ENCODE results near the gene SENP2. TPM values are rescaled to one million over a fixed set of nuclear protein-coding genes. Genes with fewer than 3 reads are reported as not detected.

SENP2 gene
- polyA plus RNA-seq, 2 donors = 5.3 to 8.4 TPM

- Histone ChIP-seq H3K9me3 (ENCODE audit: control insufficient read depth in 2 of 2, insufficient read depth in 1 of 2, low read depth in 1 of 2, low read length in 1 of 2) (no peaks in the 10 kb centered on the region), H3K36me3 (ENCODE audit: control insufficient read depth in 2 of 2, insufficient read depth in 2 of 2, low read length in 1 of 2) (no peaks in the 10 kb centered on the region), H3K27ac (ENCODE audit: low read depth in 2 of 2, low read length in 1 of 2) (no peak overlapping the region), H3K4me1 (ENCODE audit: control insufficient read depth in 2 of 2, insufficient read depth in 2 of 2, low read length in 1 of 2) (peaks cover 5 to 11% of the 10 kb centered on the region in 2 donors), H3K4me3 (ENCODE audit: low read depth in 1 of 2, low read length in 2 of 2) (no peak overlapping the region), H3K27me3 (ENCODE audit: control insufficient read depth in 1 of 2, insufficient read depth in 2 of 2, low read length in 2 of 2) (no peaks in the 10 kb centered on the region)
- WGBS, 2 donors = 92 to 93% methylated on average over 12 of the region's 12 CpGs
Measured at GRCh38 chr3:185653949-185654757, 68.1 kb downstream of the SENP2 start.

GRCh38 chr3:185654758-185655145 lies 68.7 kb downstream of the SENP2 start:
- WGBS, 2 donors = 81 to 85% methylated on average over 2 of the region's 2 CpGs

GRCh38 chr3:185655426-185656320 lies 69.6 kb downstream of the SENP2 start:
- no peaks in the 10 kb centered on the region for H3K27me3 ChIP-seq (ENCODE audit: control insufficient read depth in 1 of 2, insufficient read depth in 2 of 2, low read length in 2 of 2)
- 91 to 93% methylated on average over 12 of the region's 12 CpGs for WGBS, 2 donors
- no peaks in the 10 kb centered on the region for H3K36me3 ChIP-seq (ENCODE audit: control insufficient read depth in 2 of 2, insufficient read depth in 2 of 2, low read length in 1 of 2)
- H3K9me3 ChIP-seq (ENCODE audit: control insufficient read depth in 2 of 2, insufficient read depth in 1 of 2, low read depth in 1 of 2, low read length in 1 of 2) = no peaks in the 10 kb centered on the region
- H3K4me3 ChIP-seq (ENCODE audit: low read depth in 1 of 2, low read length in 2 of 2) = no peak overlapping the region
- H3K27ac ChIP-seq (ENCODE audit: low read depth in 2 of 2, low read length in 1 of 2) = peak overlapping the region; percentile 55 to 75
- H3K4me1 ChIP-seq (ENCODE audit: control insufficient read depth in 2 of 2, insufficient read depth in 2 of 2, low read length in 1 of 2) = peaks cover 5 to 15% of the 10 kb centered on the region in 2 donors

More at GRCh38 chr3:185654758-185655145, 68.7 kb downstream of the SENP2 start:
- H3K4me1 ChIP-seq (ENCODE audit: control insufficient read depth in 2 of 2, insufficient read depth in 2 of 2, low read length in 1 of 2) = peaks cover 5 to 11% of the 10 kb centered on the region in 2 donors
- peak overlapping the region in 1 of 2 donors; percentile 24 for H3K27ac ChIP-seq (ENCODE audit: low read depth in 2 of 2, low read length in 1 of 2)
- no peaks in the 10 kb centered on the region for H3K36me3 ChIP-seq (ENCODE audit: control insufficient read depth in 2 of 2, insufficient read depth in 2 of 2, low read length in 1 of 2)
- no peaks in the 10 kb centered on the region for H3K9me3 ChIP-seq (ENCODE audit: control insufficient read depth in 2 of 2, insufficient read depth in 1 of 2, low read depth in 1 of 2, low read length in 1 of 2)
- no peaks in the 10 kb centered on the region for H3K27me3 ChIP-seq (ENCODE audit: control insufficient read depth in 1 of 2, insufficient read depth in 2 of 2, low read length in 2 of 2)
- H3K4me3 ChIP-seq (ENCODE audit: low read depth in 1 of 2, low read length in 2 of 2) = no peak overlapping the region

- H3K4me3 ChIP-seq (ENCODE audit: low read depth in 1 of 2, low read length in 2 of 2) = no peak overlapping the region
- peak overlapping the region; percentile 59 to 75 for H3K27ac ChIP-seq (ENCODE audit: low read depth in 2 of 2, low read length in 1 of 2)
- H3K4me1 ChIP-seq (ENCODE audit: control insufficient read depth in 2 of 2, insufficient read depth in 2 of 2, low read length in 1 of 2) = peaks cover 5 to 15% of the 10 kb centered on the region in 2 donors
- 52 to 71% methylated on average over 8 of the region's 8 CpGs for WGBS, 2 donors
- no peaks in the 10 kb centered on the region for H3K36me3 ChIP-seq (ENCODE audit: control insufficient read depth in 2 of 2, insufficient read depth in 2 of 2, low read length in 1 of 2)
- no peaks in the 10 kb centered on the region for H3K27me3 ChIP-seq (ENCODE audit: control insufficient read depth in 1 of 2, insufficient read depth in 2 of 2, low read length in 2 of 2)
- no peaks in the 10 kb centered on the region for H3K9me3 ChIP-seq (ENCODE audit: control insufficient read depth in 2 of 2, insufficient read depth in 1 of 2, low read depth in 1 of 2, low read length in 1 of 2)
Measured at GRCh38 chr3:185656321-185656840, 70.3 kb downstream of the SENP2 start.

- H3K4me1 ChIP-seq (ENCODE audit: control insufficient read depth in 2 of 2, insufficient read depth in 2 of 2, low read length in 1 of 2) = peaks cover 5 to 15% of the 10 kb centered on the region in 2 donors
- no peaks in the 10 kb centered on the region for H3K27me3 ChIP-seq (ENCODE audit: control insufficient read depth in 1 of 2, insufficient read depth in 2 of 2, low read length in 2 of 2)
- no peaks in the 10 kb centered on the region for H3K36me3 ChIP-seq (ENCODE audit: control insufficient read depth in 2 of 2, insufficient read depth in 2 of 2, low read length in 1 of 2)
- no peaks in the 10 kb centered on the region for H3K9me3 ChIP-seq (ENCODE audit: control insufficient read depth in 2 of 2, insufficient read depth in 1 of 2, low read depth in 1 of 2, low read length in 1 of 2)
- WGBS, 2 donors = 95% methylated on average over 12 of the region's 12 CpGs
- H3K27ac ChIP-seq (ENCODE audit: low read depth in 2 of 2, low read length in 1 of 2) = peak overlapping the region in 1 of 2 donors; percentile 59
- H3K4me3 ChIP-seq (ENCODE audit: low read depth in 1 of 2, low read length in 2 of 2) = no peak overlapping the region
Measured at GRCh38 chr3:185657211-185657610, 71.1 kb downstream of the SENP2 start.

GRCh38 chr3:185657691-185658503 lies 71.8 kb downstream of the SENP2 start:
- Histone ChIP-seq H3K27ac (ENCODE audit: low read depth in 2 of 2, low read length in 1 of 2) (peak overlapping the region; percentile 27 to 64), H3K9me3 (ENCODE audit: control insufficient read depth in 2 of 2, insufficient read depth in 1 of 2, low read depth in 1 of 2, low read length in 1 of 2) (no peaks in the 10 kb centered on the region), H3K4me3 (ENCODE audit: low read depth in 1 of 2, low read length in 2 of 2) (no peak overlapping the region), H3K27me3 (ENCODE audit: control insufficient read depth in 1 of 2, insufficient read depth in 2 of 2, low read length in 2 of 2) (no peaks in the 10 kb centered on the region), H3K36me3 (ENCODE audit: control insufficient read depth in 2 of 2, insufficient read depth in 2 of 2, low read length in 1 of 2) (no peaks in the 10 kb centered on the region), H3K4me1 (ENCODE audit: control insufficient read depth in 2 of 2, insufficient read depth in 2 of 2, low read length in 1 of 2) (peaks cover 5 to 15% of the 10 kb centered on the region in 2 donors)
- WGBS, 2 donors = 85 to 91% methylated on average over 15 of the region's 15 CpGs

- H3K27ac ChIP-seq (ENCODE audit: low read depth in 2 of 2, low read length in 1 of 2) = peak overlapping the region; percentile 27 to 64
- peaks cover 5 to 15% of the 10 kb centered on the region in 2 donors for H3K4me1 ChIP-seq (ENCODE audit: control insufficient read depth in 2 of 2, insufficient read depth in 2 of 2, low read length in 1 of 2)
Measured at GRCh38 chr3:185658504-185658912, 72.4 kb downstream of the SENP2 start.

GRCh38 chr3:185658943-185659342 lies 72.8 kb downstream of the SENP2 start:
- no peaks in the 10 kb centered on the region for H3K9me3 ChIP-seq (ENCODE audit: control insufficient read depth in 2 of 2, insufficient read depth in 1 of 2, low read depth in 1 of 2, low read length in 1 of 2)
- no peaks in the 10 kb centered on the region for H3K27me3 ChIP-seq (ENCODE audit: control insufficient read depth in 1 of 2, insufficient read depth in 2 of 2, low read length in 2 of 2)
- H3K4me1 ChIP-seq (ENCODE audit: control insufficient read depth in 2 of 2, insufficient read depth in 2 of 2, low read length in 1 of 2) = peaks cover 5 to 15% of the 10 kb centered on the region in 2 donors
- WGBS, 2 donors = 75 to 93% methylated on average over 1 of the region's 1 CpG
- no peak overlapping the region for H3K4me3 ChIP-seq (ENCODE audit: low read depth in 1 of 2, low read length in 2 of 2)
- H3K36me3 ChIP-seq (ENCODE audit: control insufficient read depth in 2 of 2, insufficient read depth in 2 of 2, low read length in 1 of 2) = no peaks in the 10 kb centered on the region
- peak overlapping the region in 1 of 2 donors; percentile 5 for H3K27ac ChIP-seq (ENCODE audit: low read depth in 2 of 2, low read length in 1 of 2)

More at GRCh38 chr3:185658504-185658912, 72.4 kb downstream of the SENP2 start:
- Histone ChIP-seq H3K36me3 (ENCODE audit: control insufficient read depth in 2 of 2, insufficient read depth in 2 of 2, low read length in 1 of 2) (no peaks in the 10 kb centered on the region), H3K27me3 (ENCODE audit: control insufficient read depth in 1 of 2, insufficient read depth in 2 of 2, low read length in 2 of 2) (no peaks in the 10 kb centered on the region), H3K4me3 (ENCODE audit: low read depth in 1 of 2, low read length in 2 of 2) (no peak overlapping the region), H3K9me3 (ENCODE audit: control insufficient read depth in 2 of 2, insufficient read depth in 1 of 2, low read depth in 1 of 2, low read length in 1 of 2) (no peaks in the 10 kb centered on the region)
- WGBS, 2 donors = 29 to 43% methylated on average over 8 of the region's 8 CpGs
